Measurements from ENCODE around the gene COL11A2. TPM values are rescaled to one million over a fixed set of nuclear protein-coding genes. Genes with fewer than 3 reads are reported as not detected.

The COL11A2 gene
- total and polyA plus RNA-seq, 2 of the 13 experiments (the other 11 are each of a cell fraction or from before 2014, with no cell fraction given): 0.55 TPM

DNA sequence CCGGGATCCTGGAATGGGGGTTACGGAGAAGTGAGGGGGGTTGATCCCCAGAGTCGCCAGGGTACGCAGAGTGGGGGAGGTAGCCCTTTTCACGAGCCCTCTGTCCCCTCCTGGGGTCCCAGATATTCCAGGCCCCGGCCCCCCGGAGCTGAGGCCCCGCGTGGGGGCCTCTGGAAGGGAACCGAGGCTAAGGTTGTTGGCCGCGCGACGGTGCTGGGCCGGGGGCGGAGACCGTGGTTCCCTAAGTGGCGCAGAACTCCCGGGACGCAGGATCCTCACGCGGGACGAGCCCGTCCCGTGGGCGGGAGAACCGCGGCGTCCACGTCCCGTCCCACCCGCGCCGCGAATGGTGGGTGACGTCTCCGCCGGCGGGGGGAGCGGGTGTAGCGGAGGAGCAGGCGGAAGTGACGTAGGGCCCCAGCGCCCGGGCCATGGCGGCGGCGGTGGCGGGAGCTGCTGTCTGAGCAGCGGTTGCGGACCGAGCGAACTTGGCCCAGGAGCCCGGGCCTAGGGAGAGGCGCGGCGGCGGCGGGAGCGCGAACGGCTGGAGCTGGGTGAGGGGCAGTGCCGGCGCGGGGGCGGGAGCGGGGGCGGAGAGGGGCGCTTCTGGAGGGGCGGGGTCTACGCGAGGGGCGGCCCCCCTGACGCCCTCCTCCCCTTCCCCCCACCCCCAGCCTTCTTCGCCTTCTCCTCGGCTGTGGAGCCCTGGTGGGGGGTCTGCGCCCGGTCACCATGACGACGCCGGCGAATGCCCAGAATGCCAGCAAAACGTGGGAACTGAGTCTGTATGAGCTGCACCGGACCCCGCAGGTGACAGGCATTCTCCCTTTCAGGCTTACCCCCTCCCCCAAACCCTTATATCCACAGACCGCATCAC, 16.1 kb upstream of the COL11A2 start, which contains the start of gene RING1 (continued):
- peak; percentile 42; the same call in 1 of the 2 replicates for TF ChIP-seq MIXL1 (CRISPR knock-in tag; IDR thresholded peaks at IDR 0.05)
- peak; percentile 83 for TF ChIP-seq PHF20 (CRISPR knock-in tag; IDR thresholded peaks at IDR 0.05)
- no peak for TF ChIP-seq ZFP90 (CRISPR knock-in tag; IDR thresholded peaks at IDR 0.05; ENCODE audit: borderline replicate concordance)
- TF ChIP-seq ZNF580 (CRISPR knock-in tag; IDR thresholded peaks at IDR 0.05; ENCODE audit: borderline replicate concordance, low read depth): peak; percentile 71
- TF ChIP-seq MED8 (CRISPR knock-in tag; IDR thresholded peaks at IDR 0.05; ENCODE audit: insufficient replicate concordance): peak; percentile 33
- TF ChIP-seq ZBTB26 (CRISPR knock-in tag; IDR thresholded peaks at IDR 0.05; ENCODE audit: borderline replicate concordance): no peak; the same call in none of the 2 replicates
- 0 out of 2 replicates have a peak, but pooled peaks have one; percentile 45 for TF ChIP-seq PRMT3 (CRISPR knock-in tag; IDR thresholded peaks at IDR 0.05; ENCODE audit: borderline replicate concordance, low read depth)
- TF ChIP-seq, protein P1, sequence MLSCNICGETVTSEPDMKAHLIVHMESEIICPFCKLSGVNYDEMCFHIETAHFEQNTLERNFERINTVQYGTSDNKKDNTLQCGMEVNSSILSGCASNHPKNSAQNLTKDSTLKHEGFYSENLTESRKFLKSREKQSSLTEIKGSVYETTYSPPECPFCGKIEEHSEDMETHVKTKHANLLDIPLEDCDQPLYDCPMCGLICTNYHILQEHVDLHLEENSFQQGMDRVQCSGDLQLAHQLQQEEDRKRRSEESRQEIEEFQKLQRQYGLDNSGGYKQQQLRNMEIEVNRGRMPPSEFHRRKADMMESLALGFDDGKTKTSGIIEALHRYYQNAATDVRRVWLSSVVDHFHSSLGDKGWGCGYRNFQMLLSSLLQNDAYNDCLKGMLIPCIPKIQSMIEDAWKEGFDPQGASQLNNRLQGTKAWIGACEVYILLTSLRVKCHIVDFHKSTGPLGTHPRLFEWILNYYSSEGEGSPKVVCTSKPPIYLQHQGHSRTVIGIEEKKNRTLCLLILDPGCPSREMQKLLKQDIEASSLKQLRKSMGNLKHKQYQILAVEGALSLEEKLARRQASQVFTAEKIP (CRISPR knock-in tag; IDR thresholded peaks at IDR 0.05; ENCODE audit: borderline replicate concordance): no peak
- no peak for TF ChIP-seq THYN1 (CRISPR knock-in tag; IDR thresholded peaks at IDR 0.05; ENCODE audit: borderline replicate concordance, low read depth)
- peak; percentile 76 for TF ChIP-seq CAMTA2 (CRISPR knock-in tag; IDR thresholded peaks at IDR 0.05; ENCODE audit: borderline replicate concordance)
- TF ChIP-seq, protein P2, sequence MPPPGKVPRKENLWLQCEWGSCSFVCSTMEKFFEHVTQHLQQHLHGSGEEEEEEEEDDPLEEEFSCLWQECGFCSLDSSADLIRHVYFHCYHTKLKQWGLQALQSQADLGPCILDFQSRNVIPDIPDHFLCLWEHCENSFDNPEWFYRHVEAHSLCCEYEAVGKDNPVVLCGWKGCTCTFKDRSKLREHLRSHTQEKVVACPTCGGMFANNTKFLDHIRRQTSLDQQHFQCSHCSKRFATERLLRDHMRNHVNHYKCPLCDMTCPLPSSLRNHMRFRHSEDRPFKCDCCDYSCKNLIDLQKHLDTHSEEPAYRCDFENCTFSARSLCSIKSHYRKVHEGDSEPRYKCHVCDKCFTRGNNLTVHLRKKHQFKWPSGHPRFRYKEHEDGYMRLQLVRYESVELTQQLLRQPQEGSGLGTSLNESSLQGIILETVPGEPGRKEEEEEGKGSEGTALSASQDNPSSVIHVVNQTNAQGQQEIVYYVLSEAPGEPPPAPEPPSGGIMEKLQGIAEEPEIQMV (CRISPR knock-in tag; IDR thresholded peaks at IDR 0.05; ENCODE audit: low read depth): peak; percentile 71; the same call in 1 of the 2 replicates
- peak; percentile 59; the same call in 1 of the 2 replicates for TF ChIP-seq CHCHD3 (CRISPR knock-in tag; IDR thresholded peaks at IDR 0.05)
- TF ChIP-seq MAZ (IDR thresholded peaks at IDR 0.05; ENCODE audit: borderline replicate concordance, low read depth, low read length): peak; percentile 69
- peak; percentile 96 for TF ChIP-seq MAZ (CRISPR knock-in tag; IDR thresholded peaks at IDR 0.05; ENCODE audit: low read depth)
- peak; percentile 85 for TF ChIP-seq ZSCAN21 (CRISPR knock-in tag; IDR thresholded peaks at IDR 0.05; ENCODE audit: borderline replicate concordance)
- TF ChIP-seq ZBTB21 (CRISPR knock-in tag; IDR thresholded peaks at IDR 0.05): peak; percentile 66
- peak; percentile 75; the same call in 1 of the 2 replicates for TF ChIP-seq ZNF205 (CRISPR knock-in tag; IDR thresholded peaks at IDR 0.05)
- no peak for TF ChIP-seq ZNF17 (CRISPR knock-in tag; IDR thresholded peaks at IDR 0.05)
- TF ChIP-seq GATAD1 (CRISPR knock-in tag; IDR thresholded peaks at IDR 0.05): peak; percentile 92
- peak; percentile 87 for TF ChIP-seq ZNF619 (CRISPR knock-in tag; IDR thresholded peaks at IDR 0.05)
- TF ChIP-seq, protein P3, sequence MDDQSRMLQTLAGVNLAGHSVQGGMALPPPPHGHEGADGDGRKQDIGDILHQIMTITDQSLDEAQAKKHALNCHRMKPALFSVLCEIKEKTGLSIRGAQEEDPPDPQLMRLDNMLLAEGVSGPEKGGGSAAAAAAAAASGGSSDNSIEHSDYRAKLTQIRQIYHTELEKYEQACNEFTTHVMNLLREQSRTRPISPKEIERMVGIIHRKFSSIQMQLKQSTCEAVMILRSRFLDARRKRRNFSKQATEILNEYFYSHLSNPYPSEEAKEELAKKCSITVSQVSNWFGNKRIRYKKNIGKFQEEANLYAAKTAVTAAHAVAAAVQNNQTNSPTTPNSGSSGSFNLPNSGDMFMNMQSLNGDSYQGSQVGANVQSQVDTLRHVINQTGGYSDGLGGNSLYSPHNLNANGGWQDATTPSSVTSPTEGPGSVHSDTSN (CRISPR knock-in tag; IDR thresholded peaks at IDR 0.05; ENCODE audit: borderline replicate concordance): peak; percentile 48; the same call in 1 of the 2 replicates
- TF ChIP-seq MTF1 (CRISPR knock-in tag; IDR thresholded peaks at IDR 0.05): no peak
- peak; percentile 44; the same call in 1 of the 2 replicates for TF ChIP-seq PPARG (CRISPR knock-in tag; conservative IDR thresholded peaks at IDR 0.05)
